NCI-H1105 (cell line): ENCODE data around the gene DAPK3.
"Not testable (repeated sequence)": the region's sequence is repeated elsewhere in the genome, so short reads cannot be mapped to it uniquely, and the experiment has no call there.

ENCODE experiments used
- DNase-seq: peaks from one replicate; lab custom pipeline; 2025; lab: John Stamatoyannopoulos, UW

Gene DAPK3

GRCh38 chr19:4005436-4005835 lies 34.5 kb upstream of the DAPK3 start:
- DNase-seq = not testable (repeated sequence)

GRCh38 chr19:4000798-4001197 lies 29.9 kb upstream of the DAPK3 start:
- not testable (repeated sequence) for DNase-seq

- not testable (repeated sequence) for DNase-seq
Observed at GRCh38 chr19:3998667-3999412, 27.9 kb upstream of the DAPK3 start.

GRCh38 chr19:3995607-3996006 lies 24.7 kb upstream of the DAPK3 start:
- no peak for DNase-seq

GRCh38 chr19:3990815-3991117 lies 19.9 kb upstream of the DAPK3 start:
- no peak for DNase-seq

- peak; percentile 84 for DNase-seq
Observed at GRCh38 chr19:3987619-3988371, 16.9 kb upstream of the DAPK3 start.

- DNase-seq = peak; percentile 72
Observed at GRCh38 chr19:3986260-3987041, 15.6 kb upstream of the DAPK3 start.

GRCh38 chr19:3985643-3986259 lies 14.9 kb upstream of the DAPK3 start:
- no peak for DNase-seq

- DNase-seq = peak; percentile 88
Observed at GRCh38 chr19:3984908-3985642, 14.2 kb upstream of the DAPK3 start, which contains the start of gene EEF2. Gene EEF2, minus strand, starts transcription at chr19:3985463. Its CDS starts 83 bp downstream, at chr19:3985380.

GRCh38 chr19:3984584-3984907 lies 13.6 kb upstream of the DAPK3 start:
- DNase-seq = no peak

GRCh38 chr19:3983936-3984583 lies 13.2 kb upstream of the DAPK3 start:
- DNase-seq = no peak

GRCh38 chr19:3983542-3983914 lies 12.6 kb upstream of the DAPK3 start:
- DNase-seq = no peak

GRCh38 chr19:3982701-3983541 lies 12.0 kb upstream of the DAPK3 start:
- no peak for DNase-seq

- DNase-seq = no peak
Observed at GRCh38 chr19:3981736-3982681, 11.1 kb upstream of the DAPK3 start.

- no peak for DNase-seq
Observed at GRCh38 chr19:3981373-3981735, 10.5 kb upstream of the DAPK3 start.

- no peak for DNase-seq
Observed at GRCh38 chr19:3980353-3981251, 9.7 kb upstream of the DAPK3 start.

- no peak for DNase-seq
Observed at GRCh38 chr19:3979674-3980352, 8.9 kb upstream of the DAPK3 start.

- DNase-seq = no peak
Observed at GRCh38 chr19:3979289-3979673, 8.4 kb upstream of the DAPK3 start.
